Measurements from ENCODE around the gene ASCL4.

GRCh38 chr12:107774349-107775029 is at the start of gene ASCL4:
- TF ChIP-seq POLR2AphosphoS5 (IDR thresholded peaks at IDR 0.05; ENCODE audit: low read depth) (no peak), REST (IDR thresholded peaks at IDR 0.05; ENCODE audit: unreplicated experiment) (no peak), CTCF (conservative IDR thresholded peaks at IDR 0.05; ENCODE audit: low read depth in 2 of 2) (no peak), ZNF462 (CRISPR knock-in tag; IDR thresholded peaks at IDR 0.05) (no peak), EZH2 (IDR thresholded peaks at IDR 0.05; ENCODE audit: low read depth, unreplicated experiment) (no peak), EZH2phosphoT487 (IDR thresholded peaks at IDR 0.05; ENCODE audit: unreplicated experiment) (no peak), ETS1 (IDR thresholded peaks at IDR 0.05) (no peak), ZNF114 (CRISPR knock-in tag; IDR thresholded peaks at IDR 0.05) (no peak), CREB1 (CRISPR knock-in tag; IDR thresholded peaks at IDR 0.05; ENCODE audit: low read depth) (no peak)
